ENCODE results near the gene CDC7. TPM values are rescaled to one million over a fixed set of nuclear protein-coding genes. Genes with fewer than 3 reads are reported as not detected.
"Not testable (repeated sequence)": the region's sequence is repeated elsewhere in the genome, so short reads cannot be mapped to it uniquely, and the experiment has no call there.

CDC7 gene
- total RNA-seq, 2 donors from 2014 or later = 0.52 to 0.90 TPM

DNA sequence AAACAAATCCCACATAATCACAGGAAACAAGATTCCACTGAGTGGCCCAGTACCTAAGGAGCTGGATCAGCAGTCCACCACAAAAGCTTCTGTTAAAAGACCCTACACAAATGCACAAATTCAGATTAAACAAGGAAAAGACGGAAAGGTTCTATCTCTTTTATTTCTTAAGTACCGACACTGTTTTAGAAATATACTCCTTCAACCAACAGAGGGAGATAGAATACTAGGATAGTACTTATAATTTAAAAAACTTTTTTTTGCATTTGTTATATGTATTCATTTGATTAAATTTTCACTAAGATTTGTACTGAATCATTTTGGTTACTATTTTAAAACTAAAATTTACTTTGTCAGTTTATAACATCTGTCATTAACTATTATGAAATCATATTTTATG, 12.5 kb downstream of the CDC7 start:
- H3K36me3 ChIP-seq = no peaks in the 10 kb centered on the region
- no peaks in the 10 kb centered on the region for H3K27me3 ChIP-seq
- TF ChIP-seq CTCF (IDR thresholded peaks at IDR 0.05) = peak; percentile 54 to 63
- no peak overlapping the region for H3K4me3 ChIP-seq
- no peaks in the 10 kb centered on the region for H3K4me1 ChIP-seq
- H3K9me3 ChIP-seq = no peaks in the 10 kb centered on the region
- DNase-seq (ENCODE audit: low spot score) = no peak
- no peak overlapping the region for H3K27ac ChIP-seq

- Histone ChIP-seq H3K4me3 (no peak overlapping the region), H3K9me3 (no peaks in the 10 kb centered on the region), H3K27ac (no peak overlapping the region), H3K4me1 (no peaks in the 10 kb centered on the region), H3K36me3 (no peaks in the 10 kb centered on the region), H3K27me3 (no peaks in the 10 kb centered on the region)
- no peak for TF ChIP-seq CTCF (IDR thresholded peaks at IDR 0.05)
- no peak for DNase-seq (ENCODE audit: low spot score)
Measured at GRCh38 chr1:91513706-91514105, 13.1 kb downstream of the CDC7 start.

- Histone ChIP-seq H3K27me3 (no peaks in the 10 kb centered on the region), H3K4me1 (no peaks in the 10 kb centered on the region), H3K4me3 (no peak overlapping the region), H3K36me3 (no peaks in the 10 kb centered on the region), H3K27ac (no peak overlapping the region), H3K9me3 (no peaks in the 10 kb centered on the region)
- DNase-seq (ENCODE audit: low spot score) = no peak
- no peak for TF ChIP-seq CTCF (IDR thresholded peaks at IDR 0.05)
Measured at GRCh38 chr1:91515994-91516393, 15.3 kb downstream of the CDC7 start.

- not testable (repeated sequence) for H3K4me1 ChIP-seq
Measured at GRCh38 chr1:91516605-91517004, 16.0 kb downstream of the CDC7 start.

DNA sequence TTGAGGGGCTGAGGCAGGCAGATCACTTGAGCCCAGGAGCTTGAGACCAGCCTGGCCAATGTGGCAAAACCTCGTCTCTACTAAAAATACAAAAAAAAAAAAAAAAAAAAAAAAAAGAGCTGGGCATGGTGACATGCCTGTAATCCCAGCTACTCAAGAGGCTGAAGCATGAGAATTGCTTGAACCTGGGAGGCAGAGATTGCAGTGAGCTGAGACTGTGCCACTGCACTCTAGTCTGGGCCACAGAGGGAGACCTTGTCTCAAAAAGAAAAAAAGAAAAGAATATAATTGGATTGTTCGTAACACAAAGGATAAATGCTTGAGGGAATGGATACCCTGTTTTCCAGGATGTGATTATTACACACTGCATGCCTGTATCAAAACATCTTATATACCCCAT, 18.5 kb downstream of the CDC7 start:
- not testable (repeated sequence) for H3K4me1 ChIP-seq; H3K36me3 ChIP-seq; H3K27me3 ChIP-seq; DNase-seq (ENCODE audit: low spot score); H3K4me3 ChIP-seq; H3K9me3 ChIP-seq; H3K27ac ChIP-seq

More at GRCh38 chr1:91516605-91517004, 16.0 kb downstream of the CDC7 start:
- not testable (repeated sequence) for H3K27me3 ChIP-seq; H3K27ac ChIP-seq; H3K4me3 ChIP-seq; H3K36me3 ChIP-seq; DNase-seq (ENCODE audit: low spot score); H3K9me3 ChIP-seq

DNA sequence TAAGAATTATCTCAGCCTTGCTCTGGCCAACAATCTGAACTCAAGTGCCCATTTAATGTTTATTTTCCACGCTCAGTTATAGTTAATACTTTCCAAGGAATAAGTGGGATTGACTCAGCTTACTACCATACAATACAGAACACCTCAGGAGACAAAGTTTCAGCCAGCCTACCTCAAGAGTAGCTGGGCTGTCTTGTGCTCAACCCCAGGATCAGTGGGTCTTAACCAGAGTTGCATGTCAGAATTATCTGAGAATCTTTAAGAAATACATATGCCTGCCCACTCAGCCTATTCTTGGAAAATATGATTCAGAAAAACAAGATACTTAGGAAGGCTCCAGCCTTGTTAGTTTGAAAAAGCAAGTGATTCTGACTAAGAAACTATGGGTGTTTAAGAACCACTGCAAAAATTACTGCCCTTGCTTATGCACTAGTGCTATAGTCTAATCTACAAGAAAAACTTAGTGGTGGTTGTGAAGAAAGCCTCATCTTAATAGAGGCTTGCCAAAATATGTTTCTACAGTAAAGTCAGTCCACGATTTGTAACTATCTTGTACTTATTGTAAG, 20.4 kb downstream of the CDC7 start:
- no peak overlapping the region for H3K27ac ChIP-seq
- H3K27me3 ChIP-seq = no peaks in the 10 kb centered on the region
- TF ChIP-seq CTCF (IDR thresholded peaks at IDR 0.05) = no peak

DNA sequence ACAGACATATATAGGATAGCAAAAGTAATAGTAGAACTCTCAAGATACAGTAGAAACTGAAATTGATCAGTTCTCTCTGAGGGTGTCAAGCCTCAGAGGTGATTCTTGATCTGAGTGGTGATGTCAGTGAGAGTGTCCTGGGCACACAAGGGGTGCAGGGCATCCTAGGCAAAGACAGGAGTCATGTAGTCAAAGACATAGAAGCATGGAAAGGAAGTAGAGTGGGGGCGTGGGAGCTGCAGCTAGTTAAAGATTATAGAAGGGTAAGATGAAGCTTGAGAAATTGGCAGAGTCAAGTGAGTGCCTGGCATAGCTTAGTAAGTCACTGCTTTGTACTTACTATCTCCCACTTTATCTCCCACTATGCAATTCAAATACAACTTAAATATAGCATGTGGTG, 22.8 kb downstream of the CDC7 start:
- Histone ChIP-seq H3K4me1 (no peaks in the 10 kb centered on the region), H3K27ac (no peak overlapping the region), H3K9me3 (no peaks in the 10 kb centered on the region), H3K4me3 (no peak overlapping the region), H3K36me3 (no peaks in the 10 kb centered on the region), H3K27me3 (no peaks in the 10 kb centered on the region)
- no peak for DNase-seq (ENCODE audit: low spot score)
- no peak for TF ChIP-seq CTCF (IDR thresholded peaks at IDR 0.05)

More for the DNA sequence above, 20.4 kb downstream of the CDC7 start:
- H3K4me3 ChIP-seq = no peak overlapping the region
- H3K4me1 ChIP-seq = no peaks in the 10 kb centered on the region
- DNase-seq (ENCODE audit: low spot score) = no peak
- no peaks in the 10 kb centered on the region for H3K36me3 ChIP-seq
- no peaks in the 10 kb centered on the region for H3K9me3 ChIP-seq
